Stimulated activated CD8-positive, alpha-beta memory T cell treated with anti-CD3 and anti-CD28 coated beads, Interleukin-15, amount 100 ng/mL, for 24 hours (primary cell): ENCODE results near the gene CHST2.

Source experiments
- DNase-seq: peaks from one replicate; pipeline ENCODE4 v3.0.0-alpha.2; 2020; ENCODE audit warnings: low read depth

Gene CHST2

DNA sequence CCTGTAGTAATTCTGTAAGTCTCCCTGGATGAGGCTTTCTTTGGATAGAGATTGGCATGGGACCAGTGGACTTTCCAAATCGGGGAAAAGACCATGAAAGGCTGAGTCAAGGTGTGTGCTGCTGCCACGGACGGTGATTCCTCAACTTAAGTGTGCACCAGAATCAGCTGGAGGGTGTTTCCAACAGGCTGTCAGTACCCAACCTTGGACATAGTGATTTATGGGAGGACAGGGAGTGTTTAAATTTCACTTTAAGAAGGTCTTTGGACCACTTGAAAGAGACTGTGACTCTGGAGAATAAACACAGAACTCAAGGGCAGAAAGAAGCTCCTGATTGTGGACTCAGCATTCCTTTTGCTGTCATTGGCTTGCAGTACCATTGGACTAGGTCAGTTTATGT is 20.4 kb upstream of the CHST2 start:
- DNase-seq: no peak

DNA sequence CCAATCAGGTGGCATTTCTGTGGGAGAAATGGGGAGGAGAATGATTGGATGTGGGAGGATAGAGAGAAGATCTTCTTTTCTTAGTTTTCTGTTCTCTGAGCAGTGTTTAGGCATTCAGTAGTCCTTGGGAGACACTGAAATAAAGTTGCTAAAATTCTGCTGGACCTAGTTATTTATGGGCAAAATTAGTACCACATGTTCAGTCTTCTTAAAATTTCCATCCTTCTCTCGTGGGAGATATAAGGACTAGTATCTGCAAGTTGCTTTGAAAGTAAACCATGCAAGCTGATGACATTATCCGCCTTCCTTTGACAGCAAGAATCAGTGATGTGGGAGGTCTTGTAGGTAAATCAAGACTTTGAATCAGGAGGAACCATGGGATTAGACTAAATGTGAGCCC is 19.9 kb upstream of the CHST2 start:
- no peak for DNase-seq

DNA sequence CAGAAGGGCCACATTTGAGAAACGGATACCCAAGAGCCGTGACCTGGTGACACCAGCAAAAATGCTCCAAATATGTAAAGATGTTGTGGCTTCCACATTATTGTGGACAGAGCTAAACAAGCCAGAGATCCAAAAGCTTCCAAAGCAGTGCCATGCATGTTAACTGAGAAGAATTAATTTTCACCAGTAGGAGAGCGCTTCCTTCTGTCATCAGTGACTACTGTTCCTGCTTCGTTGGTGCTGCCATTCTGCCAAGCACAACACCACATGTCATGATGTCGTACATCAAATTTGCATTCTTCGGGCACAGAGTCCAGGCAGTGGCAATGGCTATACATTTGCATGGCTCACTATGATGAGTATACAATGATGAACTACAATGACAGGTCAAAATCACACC is 19.1 kb upstream of the CHST2 start:
- no peak for DNase-seq

DNA sequence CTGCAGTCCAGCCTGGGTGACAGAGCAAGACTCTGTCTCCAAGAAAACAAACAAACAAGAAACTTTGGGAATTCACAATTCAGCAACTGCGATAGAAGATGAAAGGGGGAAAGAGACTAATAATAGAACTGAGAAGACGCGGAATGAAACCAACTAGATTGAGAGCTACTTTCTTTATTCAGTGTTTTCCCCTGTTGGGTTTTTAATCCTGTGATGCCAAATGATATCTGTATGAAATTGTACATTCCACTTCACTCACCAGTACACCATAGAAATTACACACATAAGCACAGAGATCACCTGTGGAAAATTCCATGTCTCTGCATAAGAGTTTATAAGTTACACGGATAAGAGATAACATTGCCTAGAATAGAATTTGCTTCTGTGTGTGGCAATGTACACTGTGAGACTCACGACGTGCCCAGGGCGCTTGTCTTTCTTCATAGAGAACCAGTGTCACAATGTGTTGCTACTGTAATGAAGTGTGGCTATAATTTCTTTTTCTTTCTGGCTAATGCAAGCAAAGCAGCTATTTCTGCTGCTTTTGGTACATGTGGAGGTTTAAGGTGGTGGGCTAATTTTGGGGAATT is 17.7 kb upstream of the CHST2 start:
- DNase-seq: no peak

DNA sequence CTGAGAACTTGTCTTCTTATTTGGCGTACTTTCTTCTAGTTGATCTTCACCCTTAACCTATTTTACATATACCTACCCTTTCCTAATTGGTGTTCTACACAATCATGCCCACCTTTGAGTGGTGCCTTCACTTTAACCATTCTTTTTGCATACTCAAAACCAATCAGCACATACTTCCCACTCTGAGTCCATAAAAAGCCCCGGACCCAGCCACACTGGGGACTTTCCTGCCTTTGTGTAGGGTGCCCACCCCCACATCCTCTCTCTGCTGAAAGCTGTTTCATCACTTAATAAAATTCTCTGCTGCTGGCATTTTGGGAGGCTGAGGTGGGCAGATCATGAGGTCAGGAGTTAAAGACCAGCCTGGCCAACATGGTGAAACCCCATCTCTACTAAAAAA is 15.9 kb upstream of the CHST2 start:
- no peak for DNase-seq

DNA sequence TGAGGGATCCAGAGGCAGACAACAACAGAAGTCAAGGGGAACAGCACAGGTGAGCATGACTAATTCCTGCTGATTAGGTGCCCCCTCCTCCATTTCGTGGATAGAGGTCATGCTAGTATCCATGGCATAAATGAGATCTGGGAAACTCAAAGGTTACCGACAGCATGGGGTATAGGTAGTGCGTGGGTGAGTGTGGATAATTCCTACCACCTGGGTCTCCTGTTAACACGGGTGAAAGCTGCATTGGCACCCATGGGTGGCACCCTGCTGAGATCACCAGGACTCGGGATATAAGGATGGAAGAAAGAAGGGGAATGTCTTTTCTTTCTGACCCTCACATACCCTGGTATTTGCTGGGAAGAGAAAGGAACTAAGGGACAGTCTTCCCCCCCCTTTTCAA is 14.4 kb upstream of the CHST2 start:
- DNase-seq: no peak

DNA sequence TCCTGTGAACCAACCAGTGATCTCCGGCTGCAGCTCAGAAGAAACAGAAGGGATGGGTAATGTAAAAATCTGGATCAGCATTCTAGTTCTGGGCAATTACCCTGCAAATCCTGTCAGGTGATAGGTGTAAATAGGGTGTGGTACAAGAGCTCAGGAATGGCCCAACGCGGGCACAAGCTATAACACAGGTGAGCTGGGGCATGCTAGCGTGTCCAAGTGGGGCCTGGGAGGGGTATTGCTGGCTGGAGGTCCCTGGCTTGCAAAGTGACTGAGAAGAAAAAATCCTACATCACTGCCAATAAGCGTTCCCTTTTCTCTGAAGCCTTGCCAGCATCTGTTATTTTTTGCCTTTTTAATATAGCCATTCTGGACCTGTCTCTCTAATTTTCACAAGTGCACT is 9.7 kb upstream of the CHST2 start:
- DNase-seq: no peak

DNA sequence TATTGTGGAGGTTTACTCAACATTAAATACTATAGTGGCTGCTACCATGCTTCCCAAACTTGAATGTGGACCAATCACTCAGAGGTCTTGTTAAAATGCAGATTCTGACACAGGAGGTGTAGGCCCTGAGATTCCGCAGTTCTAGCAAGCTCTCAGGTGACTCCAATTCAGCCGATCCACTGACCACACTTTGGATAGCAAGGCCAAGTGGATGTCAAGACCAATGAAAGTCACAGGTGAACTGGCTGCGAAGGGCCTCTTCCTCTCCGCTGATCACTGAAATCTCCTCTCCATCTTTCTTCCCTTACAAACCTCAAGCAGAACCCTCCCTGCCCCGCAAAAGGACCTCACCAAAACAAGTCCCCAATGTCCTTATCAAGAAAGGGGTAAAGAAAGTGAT is 9.2 kb upstream of the CHST2 start:
- DNase-seq: no peak

DNA sequence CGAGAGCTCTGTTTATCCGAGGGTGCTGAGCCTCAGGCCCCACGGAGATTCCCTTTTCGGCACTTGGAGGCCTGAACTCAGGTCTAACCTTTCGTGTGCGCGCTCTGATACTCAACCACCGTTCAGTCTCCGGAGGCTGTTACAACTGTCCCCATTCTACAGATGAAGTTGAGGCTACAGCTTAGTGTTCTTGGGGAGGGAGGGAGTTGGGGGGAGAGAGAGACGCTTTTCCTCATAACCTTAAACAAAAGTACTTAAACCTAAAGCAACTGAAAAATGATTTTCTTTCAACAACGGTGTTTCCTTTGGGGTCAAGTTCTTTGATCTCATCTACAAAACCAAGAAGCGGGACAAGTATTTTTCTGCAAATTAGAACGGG is 952 bp upstream of the CHST2 start:
- DNase-seq: no peak

DNA sequence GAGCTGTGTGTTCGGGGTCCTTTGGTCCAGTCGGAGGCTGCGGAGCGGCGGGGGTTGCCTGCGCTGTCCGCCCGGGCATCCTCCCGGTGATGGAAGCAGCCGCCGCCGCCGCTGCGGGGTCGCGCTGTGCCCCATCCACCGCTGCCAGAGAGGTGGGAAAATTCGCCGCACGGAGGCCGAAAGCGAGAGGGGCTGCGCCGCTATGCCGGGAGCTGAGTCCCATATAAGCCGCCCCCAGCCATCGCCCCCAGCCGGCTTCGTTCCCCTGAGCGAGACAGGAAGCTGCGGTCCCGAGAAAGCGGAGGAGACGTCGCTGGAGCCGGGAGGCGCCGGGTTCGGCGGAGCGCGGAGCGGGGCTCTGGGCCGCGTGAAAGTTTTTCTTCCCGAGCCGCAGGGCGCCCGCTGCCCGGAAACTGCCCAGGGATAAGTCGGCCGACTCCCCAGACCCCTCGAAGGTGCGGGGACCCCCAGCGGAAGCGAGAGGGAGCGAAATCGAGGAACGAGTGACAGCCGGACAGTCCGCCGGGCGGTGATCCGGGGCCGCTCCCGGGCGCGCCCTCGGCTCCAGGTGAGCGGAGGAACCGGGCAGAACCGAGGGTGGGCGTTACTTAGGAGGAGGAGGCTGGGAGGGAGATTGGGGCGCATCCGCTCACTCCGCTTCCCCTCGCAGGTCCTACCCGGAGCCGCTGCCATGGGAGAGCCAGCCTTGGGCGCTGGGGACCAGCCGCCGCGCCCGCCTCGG is 574 bp downstream of the CHST2 start:
- peak; percentile 19 for DNase-seq

DNA sequence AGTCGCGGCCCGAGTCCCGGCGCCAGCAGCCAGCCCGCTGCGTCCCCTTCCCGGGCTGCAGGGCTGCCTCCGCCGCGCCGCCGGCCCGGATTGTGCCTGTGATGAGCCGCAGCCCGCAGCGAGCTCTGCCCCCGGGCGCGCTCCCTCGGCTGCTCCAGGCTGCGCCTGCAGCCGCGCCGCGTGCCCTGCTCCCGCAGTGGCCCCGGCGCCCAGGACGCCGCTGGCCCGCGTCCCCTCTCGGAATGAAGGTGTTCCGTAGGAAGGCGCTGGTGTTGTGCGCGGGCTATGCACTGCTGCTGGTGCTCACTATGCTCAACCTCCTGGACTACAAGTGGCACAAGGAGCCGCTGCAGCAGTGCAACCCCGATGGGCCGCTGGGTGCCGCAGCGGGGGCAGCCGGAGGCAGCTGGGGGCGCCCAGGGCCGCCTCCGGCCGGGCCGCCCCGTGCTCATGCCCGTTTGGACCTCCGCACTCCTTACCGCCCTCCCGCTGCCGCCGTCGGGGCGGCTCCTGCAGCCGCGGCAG is 1.2 kb downstream of the CHST2 start:
- DNase-seq: peak; percentile 15

DNA sequence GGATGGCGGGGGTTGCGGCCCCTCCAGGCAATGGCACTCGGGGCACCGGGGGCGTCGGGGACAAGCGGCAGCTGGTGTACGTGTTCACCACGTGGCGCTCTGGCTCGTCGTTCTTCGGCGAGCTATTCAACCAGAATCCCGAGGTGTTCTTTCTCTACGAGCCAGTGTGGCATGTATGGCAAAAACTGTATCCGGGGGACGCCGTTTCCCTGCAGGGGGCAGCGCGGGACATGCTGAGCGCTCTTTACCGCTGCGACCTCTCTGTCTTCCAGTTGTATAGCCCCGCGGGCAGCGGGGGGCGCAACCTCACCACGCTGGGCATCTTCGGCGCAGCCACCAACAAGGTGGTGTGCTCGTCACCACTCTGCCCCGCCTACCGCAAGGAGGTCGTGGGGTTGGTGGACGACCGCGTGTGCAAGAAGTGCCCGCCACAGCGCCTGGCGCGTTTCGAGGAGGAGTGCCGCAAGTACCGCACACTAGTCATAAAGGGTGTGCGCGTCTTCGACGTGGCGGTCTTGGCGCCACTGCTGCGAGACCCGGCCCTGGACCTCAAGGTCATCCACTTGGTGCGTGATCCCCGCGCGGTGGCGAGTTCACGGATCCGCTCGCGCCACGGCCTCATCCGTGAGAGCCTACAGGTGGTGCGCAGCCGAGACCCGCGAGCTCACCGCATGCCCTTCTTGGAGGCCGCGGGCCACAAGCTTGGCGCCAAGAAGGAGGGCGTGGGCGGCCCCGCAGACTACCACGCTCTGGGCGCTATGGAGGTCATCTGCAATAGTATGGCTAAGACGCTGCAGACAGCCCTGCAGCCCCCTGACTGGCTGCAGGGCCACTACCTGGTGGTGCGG is 1.9 kb downstream of the CHST2 start:
- DNase-seq: peak; percentile 31

DNA sequence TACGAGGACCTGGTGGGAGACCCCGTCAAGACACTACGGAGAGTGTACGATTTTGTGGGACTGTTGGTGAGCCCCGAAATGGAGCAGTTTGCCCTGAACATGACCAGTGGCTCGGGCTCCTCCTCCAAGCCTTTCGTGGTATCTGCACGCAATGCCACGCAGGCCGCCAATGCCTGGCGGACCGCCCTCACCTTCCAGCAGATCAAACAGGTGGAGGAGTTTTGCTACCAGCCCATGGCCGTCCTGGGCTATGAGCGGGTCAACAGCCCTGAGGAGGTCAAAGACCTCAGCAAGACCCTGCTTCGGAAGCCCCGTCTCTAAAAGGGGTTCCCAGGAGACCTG is 2.5 kb downstream of the CHST2 start:
- no peak for DNase-seq

DNA sequence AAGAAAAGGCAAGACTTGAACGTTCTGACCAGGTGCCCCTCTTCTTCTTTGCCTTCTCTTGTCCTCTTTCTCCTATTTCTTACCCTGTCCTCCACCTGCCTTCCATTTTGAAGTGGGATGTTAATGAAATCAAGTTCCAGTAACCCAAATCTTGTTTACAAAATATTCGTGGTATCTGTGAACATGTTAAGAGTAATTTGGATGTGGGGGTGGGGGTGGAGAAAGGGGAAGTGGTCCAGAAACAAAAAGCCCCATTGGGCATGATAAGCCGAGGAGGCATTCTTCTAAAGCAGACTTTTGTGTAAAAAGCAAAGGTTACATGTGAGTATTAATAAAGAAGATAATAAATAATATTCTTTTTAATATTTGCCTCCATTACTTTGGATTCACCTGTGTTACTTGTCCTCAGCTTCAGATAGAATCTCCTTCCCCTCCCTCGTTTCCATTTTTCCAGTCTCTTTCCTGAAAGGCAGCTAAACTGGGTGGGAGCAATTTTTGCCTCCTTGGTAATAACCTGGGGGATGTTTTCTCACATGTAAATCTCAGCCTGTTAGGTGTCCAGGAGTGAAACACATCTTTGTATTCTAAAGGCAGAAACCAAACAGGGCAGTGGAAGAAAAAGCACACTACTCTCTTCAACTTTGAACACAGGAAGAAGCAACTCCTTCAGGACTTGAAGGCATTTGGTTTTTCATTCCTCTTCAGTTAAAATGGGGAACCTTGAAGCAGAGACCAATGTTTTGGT is 3.2 kb downstream of the CHST2 start:
- DNase-seq: no peak

DNA sequence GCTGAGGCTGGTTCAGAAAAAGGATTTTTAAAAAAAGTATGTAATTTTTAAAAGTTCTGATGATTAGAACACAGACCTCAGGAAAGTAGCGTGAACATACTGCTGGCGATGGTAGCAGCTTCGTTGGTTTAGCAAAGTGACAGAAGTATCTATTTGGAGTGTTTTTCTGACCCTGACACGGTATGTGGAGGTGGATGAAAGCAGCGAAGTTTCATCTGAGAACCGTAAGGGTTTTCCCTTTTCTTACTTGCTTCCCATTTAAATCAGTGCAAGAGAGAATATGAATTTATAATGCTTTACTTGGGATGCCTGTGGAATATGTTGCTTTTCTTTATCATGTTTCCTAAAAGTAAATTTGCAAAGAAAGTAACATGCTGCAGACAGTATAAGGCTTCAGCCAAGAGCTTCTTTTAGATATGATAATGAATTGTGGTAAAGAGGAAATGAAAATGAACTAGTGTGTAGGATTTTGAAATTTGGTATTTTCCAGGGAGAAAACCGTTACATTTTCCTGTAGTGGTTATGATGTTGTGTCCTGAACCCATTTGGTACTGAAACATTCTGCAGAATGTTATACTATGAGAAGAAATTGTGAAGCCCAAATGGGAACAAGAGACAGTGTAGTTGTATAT is 3.9 kb downstream of the CHST2 start:
- no peak for DNase-seq

DNA sequence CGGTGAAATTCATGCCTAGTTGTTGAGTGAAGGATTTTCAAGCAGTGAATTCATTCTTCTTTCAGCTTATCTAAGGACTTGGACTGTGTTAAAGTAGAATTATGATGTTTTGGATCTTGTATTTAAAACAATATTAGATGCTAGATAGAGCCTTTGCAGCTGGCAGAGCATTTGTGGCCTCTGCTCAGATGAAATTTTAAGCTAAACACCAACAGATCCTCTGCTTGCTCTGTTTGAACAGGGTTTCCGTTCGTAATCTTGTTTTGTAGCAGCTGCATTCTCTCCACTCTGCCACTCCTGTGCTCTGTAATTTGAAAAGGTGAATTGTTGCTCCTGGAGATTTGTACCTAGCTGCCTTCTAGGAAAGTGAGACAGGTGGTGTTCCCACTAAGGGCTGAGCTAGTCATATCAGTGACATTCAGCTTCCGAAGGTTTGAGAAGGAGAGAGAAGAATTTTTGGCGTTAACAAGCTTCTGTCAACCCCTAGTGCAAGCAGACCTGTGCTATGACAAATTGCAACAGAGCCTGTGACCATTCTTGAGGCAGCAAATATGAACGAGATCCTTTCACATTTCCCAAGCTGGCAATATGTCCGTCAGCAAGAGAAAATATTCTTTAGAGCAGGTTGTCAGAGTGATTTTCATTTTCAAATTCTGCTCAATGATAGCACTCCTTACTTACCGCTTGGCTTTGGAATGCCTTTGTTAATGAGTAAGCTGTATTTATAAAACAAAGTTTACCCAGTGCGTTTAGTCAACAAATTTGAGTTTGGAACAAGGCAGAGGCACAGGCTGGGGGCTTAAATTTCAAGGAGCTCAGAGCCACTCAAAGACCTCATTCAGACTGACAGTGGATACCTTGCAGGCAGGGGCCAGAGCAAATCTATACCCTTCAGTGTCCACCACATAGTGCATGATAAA is 5.3 kb downstream of the CHST2 start:
- DNase-seq: no peak

DNA sequence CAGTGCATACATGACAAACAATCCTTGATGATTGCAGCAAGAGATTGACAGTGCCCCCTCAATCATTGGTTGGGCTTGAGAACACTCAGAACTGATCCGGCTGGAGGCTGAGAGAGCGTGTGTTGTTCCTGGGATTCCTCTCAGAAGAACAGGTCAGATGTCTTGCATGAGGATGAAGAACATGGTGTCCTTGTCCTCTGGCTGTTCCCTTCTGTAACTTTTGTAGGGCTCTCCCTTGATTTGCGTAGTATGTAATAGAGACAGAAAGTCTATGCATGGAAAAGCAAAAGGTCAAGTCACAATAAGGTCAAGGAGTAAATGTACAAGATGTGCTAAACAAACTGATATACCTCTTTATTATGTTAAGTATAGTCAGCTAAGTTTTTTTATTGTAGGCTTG is 8.2 kb downstream of the CHST2 start:
- no peak for DNase-seq

DNA sequence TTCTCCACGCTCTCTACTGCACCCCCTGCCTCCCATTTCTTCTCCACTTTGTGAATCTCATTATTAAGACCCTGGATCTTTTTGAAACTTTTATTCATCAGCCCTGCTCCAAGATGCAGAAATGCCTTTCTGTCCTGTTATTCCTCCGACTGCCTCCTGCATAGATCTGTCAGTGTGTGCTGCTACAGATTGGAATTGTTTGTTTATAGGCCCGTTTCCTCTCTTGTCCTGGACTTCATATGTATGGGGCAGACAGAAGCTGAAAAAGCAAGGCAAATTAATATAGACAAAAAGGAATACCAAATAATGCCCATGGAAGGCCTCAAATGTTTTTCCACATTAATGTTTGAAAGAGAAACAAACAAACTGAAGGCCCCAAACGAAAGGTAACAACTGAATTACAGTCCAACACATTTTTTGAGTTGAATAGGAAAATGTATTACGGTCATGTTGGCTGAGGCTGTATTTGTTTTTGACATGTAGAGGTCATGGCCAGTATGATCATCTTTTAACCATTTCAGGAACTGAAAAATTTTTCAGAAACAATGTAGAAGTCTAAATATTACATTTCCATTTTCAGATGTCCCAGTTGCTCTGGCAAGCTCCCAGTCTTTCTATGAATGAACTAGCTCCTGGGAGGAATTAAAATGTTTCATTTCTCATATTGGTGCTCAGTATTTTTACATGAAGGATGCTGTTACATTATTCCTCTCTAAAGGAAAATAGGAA is 8.8 kb downstream of the CHST2 start:
- DNase-seq: no peak

DNA sequence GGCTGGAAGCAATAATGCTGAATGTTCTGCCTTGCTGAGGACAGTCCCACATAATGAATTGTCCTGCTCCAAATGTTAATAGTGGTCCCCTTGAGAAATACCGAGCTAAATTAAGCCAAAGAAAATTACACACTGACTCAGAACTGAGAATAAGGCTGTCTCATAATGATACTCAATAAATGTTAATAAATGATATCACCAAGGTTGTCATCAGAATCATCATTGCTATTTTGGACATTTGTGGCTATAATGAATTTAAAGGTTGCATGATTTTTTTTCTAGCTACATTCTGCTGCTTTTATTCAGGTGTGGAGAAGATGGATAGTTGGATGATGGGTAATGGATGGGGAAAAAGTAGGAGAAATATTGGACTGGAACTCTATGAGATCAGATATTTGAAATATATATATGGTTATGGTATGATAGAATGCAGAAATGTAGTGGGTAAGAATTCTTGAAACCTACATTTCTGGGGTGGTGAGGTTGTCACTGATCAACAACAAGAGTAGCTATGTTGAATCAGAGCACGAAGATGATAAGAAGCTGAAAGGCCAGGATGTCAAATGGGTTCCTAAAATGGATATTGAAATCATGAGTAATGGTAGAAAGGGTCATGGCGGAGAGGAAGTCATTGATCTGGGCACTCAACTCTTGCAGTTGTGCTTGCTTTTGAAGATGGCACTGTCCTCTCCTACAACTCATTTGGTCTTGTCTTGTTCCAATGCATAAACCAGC is 12.8 kb downstream of the CHST2 start:
- no peak for DNase-seq
